Liver (tissue), 9 donors: Measurements from ENCODE around the gene KCNJ1. TPM values are rescaled to one million over a fixed set of nuclear protein-coding genes. Genes with fewer than 3 reads are reported as not detected.

ENCODE experiments used
- DNase-seq: peaks from one replicate; pipeline ENCODE4 v3.0.0-alpha.2; 2017; ENCODE audit warnings: low spot score
- H3K27ac ChIP-seq, 2 donors: one replicate each; pipeline ENCODE4 v1.7.0; 2013; ENCODE audit warnings: inconsistent platforms in 2 of 2, low read length in 2 of 2, control low read depth in 1 of 2, low read depth in 1 of 2, mild to moderate bottlenecking in 1 of 2
- H3K27me3 ChIP-seq, 4 donors: one replicate each; pipeline versions ENCODE4 v1.6.1 to v1.7.0; 2013; ENCODE audit warnings: low read length in 3 of 4, inconsistent platforms in 1 of 4, mild to moderate bottlenecking in 1 of 4, moderate library complexity in 1 of 4; ENCODE audit not compliant: control insufficient read depth in 4 of 4, insufficient read depth in 4 of 4
- H3K36me3 ChIP-seq, 4 donors: one replicate each; pipeline versions ENCODE4 v1.6.1 to v1.7.0; 2013; ENCODE audit warnings: low read length in 3 of 4, mild to moderate bottlenecking in 3 of 4, low read depth in 1 of 4, moderate library complexity in 1 of 4; ENCODE audit not compliant: control insufficient read depth in 4 of 4, insufficient read depth in 3 of 4
- H3K4me1 ChIP-seq, 4 donors: one replicate each; pipeline versions ENCODE4 v1.6.1 to v1.7.0; 2013; ENCODE audit warnings: low read length in 3 of 4, mild to moderate bottlenecking in 3 of 4, moderate library complexity in 1 of 4; ENCODE audit not compliant: control insufficient read depth in 4 of 4, insufficient read depth in 4 of 4
- H3K4me3 ChIP-seq, 3 donors: one replicate each; pipeline versions ENCODE4 v1.6.1 to v1.7.0; 2013; ENCODE audit warnings: low read length in 3 of 3, control low read depth in 1 of 3, low read depth in 1 of 3, mild to moderate bottlenecking in 1 of 3
- H3K9ac ChIP-seq, 2 donors: one replicate each; pipeline ENCODE4 v1.7.0; 2013; ENCODE audit warnings: low read length in 2 of 2, mild to moderate bottlenecking in 2 of 2, moderate library complexity in 2 of 2, control low read depth in 1 of 2, low read depth in 1 of 2
- H3K9me3 ChIP-seq, 4 donors: one replicate each; pipeline versions ENCODE4 v1.6.1 to v1.7.0; 2013; ENCODE audit warnings: low read length in 3 of 4; ENCODE audit not compliant: control insufficient read depth in 4 of 4
- EGR1 ChIP-seq, 2 donors: IDR thresholded peaks; 2 replicates each; pipeline ENCODE4 v1.6.1; 2016 to 2018; ENCODE audit warnings: antibody characterized with exemption in 2 of 2, low read depth in 2 of 2
- FOXA1 ChIP-seq: IDR thresholded peaks from 2 replicates; pipeline ENCODE4 v1.6.1; 2016; ENCODE audit warnings: antibody characterized with exemption
- FOXA2 ChIP-seq: IDR thresholded peaks from 2 replicates; pipeline ENCODE4 v1.6.1; 2016; ENCODE audit warnings: antibody characterized with exemption
- GABPA ChIP-seq, 2 donors: IDR thresholded peaks in 1 of 2; conservative IDR thresholded peaks in 1 of 2; 2 replicates each; pipeline ENCODE4 v1.6.1; 2016; ENCODE audit warnings: antibody characterized with exemption in 2 of 2, mild to moderate bottlenecking in 1 of 2, moderate library complexity in 1 of 2
- HNF4A ChIP-seq, 2 donors: conservative IDR thresholded peaks; 2 replicates each; pipeline ENCODE4 v1.6.1; 2016; ENCODE audit warnings: antibody characterized with exemption in 2 of 2, mild to moderate bottlenecking in 2 of 2
- HNF4G ChIP-seq: IDR thresholded peaks from 2 replicates; pipeline ENCODE4 v1.6.1; 2016; ENCODE audit warnings: antibody characterized with exemption
- RAD21 ChIP-seq, 2 donors: IDR thresholded peaks; 2 replicates each; pipeline ENCODE4 v1.6.1; 2016; ENCODE audit warnings: antibody characterized with exemption in 2 of 2, mild to moderate bottlenecking in 2 of 2
- RXRA ChIP-seq, 2 donors: IDR thresholded peaks; 2 replicates each; pipeline ENCODE4 v1.6.1; 2017 to 2018; ENCODE audit warnings: antibody characterized with exemption in 2 of 2, mild to moderate bottlenecking in 1 of 2
- SP1 ChIP-seq: IDR thresholded peaks from 2 replicates; pipeline ENCODE4 v1.6.1; 2018; ENCODE audit warnings: antibody characterized with exemption, mild to moderate bottlenecking
- TAF1 ChIP-seq: conservative IDR thresholded peaks from 2 replicates; pipeline ENCODE4 v1.6.1; 2016; ENCODE audit warnings: antibody characterized with exemption, mild to moderate bottlenecking
- YY1 ChIP-seq: IDR thresholded peaks from 2 replicates; pipeline ENCODE4 v1.6.1; 2016; ENCODE audit warnings: antibody characterized with exemption, mild to moderate bottlenecking
- WGBS: extraction: QIAGEN DNeasy Blood & Tissue Kit; methylation state at CpG from one replicate; pipeline ENCODE4 v1.1.7; 2013; 5-methylcytosine and 5-hydroxymethylcytosine counted together
- polyA plus RNA-seq, 2 donors: library from polyadenylated mRNA; stranded (reverse) in 1 of 2; unstranded in 1 of 2; fragments of 200-250 nt in 1 of 2; fragments of >200 nt in 1 of 2; fragmentation: Nextera tagmentation in 1 of 2; extraction: Ambion mirVana in 1 of 2; gene quantifications; one replicate each; pipeline versions ENCODE4 v1.2.1 to v1.2.3, GENCODE V29; 2013 to 2015
- total RNA-seq, 2 donors: library from RNA; depleted of rRNA; stranded (reverse); fragments of >200 nt; gene quantifications; one replicate each; pipeline ENCODE4 v1.2.3, GENCODE V29; 2014
- TF ChIP-seq, protein P1 (sequence below): IDR thresholded peaks from 2 replicates; pipeline ENCODE4 v1.6.1; 2016; ENCODE audit warnings: antibody characterized with exemption
- TF ChIP-seq, protein P2 (sequence below): IDR thresholded peaks from 2 replicates; pipeline ENCODE4 v1.6.1; 2016; ENCODE audit warnings: antibody characterized with exemption, mild to moderate bottlenecking
- TF ChIP-seq, protein P3 (sequence below): fragments of 150-350 bp; IDR thresholded peaks from 2 replicates; pipeline ENCODE4 v1.5.1; 2017; ENCODE audit warnings: improper control_type of control experiment, low read depth, low read length; ENCODE audit not compliant: missing input control
- TF ChIP-seq, protein P4 (sequence below): IDR thresholded peaks from 2 replicates; pipeline ENCODE4 v1.6.1; 2016; ENCODE audit warnings: antibody characterized with exemption
- donor health status: healthy.
- donor health status: healthy.
- donor health status: healthy.
- donor health status: healthy.
- donor health status: healthy.

Gene KCNJ1
- total and polyA plus RNA-seq, 4 donors, result 0.14 to 0.23 TPM; not detected in 2

DNA sequence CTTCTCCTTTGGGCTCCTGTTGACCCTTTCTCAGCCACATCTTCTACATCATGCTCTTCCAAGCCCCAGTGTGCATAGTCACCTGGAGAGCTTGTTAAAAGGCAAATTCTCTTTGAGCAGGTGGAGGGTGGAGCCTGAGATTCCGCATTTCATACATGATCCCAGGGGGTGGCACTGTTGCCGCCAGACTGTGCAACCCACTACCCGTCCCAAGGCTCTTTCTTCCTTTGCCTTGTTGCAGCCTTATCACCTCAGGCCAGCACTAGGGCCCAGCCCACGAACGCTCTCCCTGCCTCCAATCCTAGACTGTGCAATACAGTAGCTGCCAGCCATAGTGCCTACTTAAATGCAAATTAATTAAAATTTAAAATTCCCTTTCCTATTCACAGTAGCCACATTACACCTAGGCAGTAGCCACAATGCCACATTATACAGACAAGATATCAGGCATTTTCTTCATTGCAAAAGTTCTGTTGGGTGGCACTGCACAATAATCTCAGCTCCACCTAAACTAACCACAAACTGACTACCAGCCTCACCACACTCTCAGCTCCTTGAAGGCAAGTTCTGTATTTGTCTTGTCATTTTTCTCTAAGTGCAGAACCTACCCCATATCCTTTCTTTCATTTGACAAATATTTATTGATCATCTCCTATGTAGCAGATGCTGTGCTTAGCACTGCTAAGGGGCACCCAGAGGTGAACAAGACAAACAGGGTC lies 19.5 kb upstream of the KCNJ1 start:
- WGBS, result 56% methylated on average over 5 of the region's 5 CpGs
- no peaks in the 10 kb centered on the region for H3K27me3 ChIP-seq
- DNase-seq, result no peak

More for the DNA sequence above, 19.5 kb upstream of the KCNJ1 start:
- Histone ChIP-seq H3K4me3 (no peak overlapping the region), H3K4me1 (peaks cover 5 to 13% (median 8%) of the 10 kb centered on the region in 4 donors), H3K27ac (no peak overlapping the region), H3K9ac (no peak overlapping the region), H3K36me3 (no peaks in the 10 kb centered on the region), H3K9me3 (no peaks in the 10 kb centered on the region)
- TF ChIP-seq FOXA1 (no peak), EGR1 (IDR thresholded peaks at IDR 0.05; ENCODE audit: low read depth in 2 of 2) (no peak), HNF4G (no peak), RXRA (IDR thresholded peaks at IDR 0.05) (no peak), RAD21 (IDR thresholded peaks at IDR 0.05) (peak; percentile 50 to 56), GABPA (IDR thresholded peaks at IDR 0.05 in 1 of 2, conservative IDR thresholded peaks at IDR 0.05 in 1 of 2) (no peak), FOXA2 (no peak), YY1 (no peak), TAF1 (no peak), HNF4A (conservative IDR thresholded peaks at IDR 0.05) (no peak), SP1 (no peak)
- TF ChIP-seq, protein P1, sequence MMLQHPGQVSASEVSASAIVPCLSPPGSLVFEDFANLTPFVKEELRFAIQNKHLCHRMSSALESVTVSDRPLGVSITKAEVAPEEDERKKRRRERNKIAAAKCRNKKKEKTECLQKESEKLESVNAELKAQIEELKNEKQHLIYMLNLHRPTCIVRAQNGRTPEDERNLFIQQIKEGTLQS, result no peak
- TF ChIP-seq, protein P2, sequence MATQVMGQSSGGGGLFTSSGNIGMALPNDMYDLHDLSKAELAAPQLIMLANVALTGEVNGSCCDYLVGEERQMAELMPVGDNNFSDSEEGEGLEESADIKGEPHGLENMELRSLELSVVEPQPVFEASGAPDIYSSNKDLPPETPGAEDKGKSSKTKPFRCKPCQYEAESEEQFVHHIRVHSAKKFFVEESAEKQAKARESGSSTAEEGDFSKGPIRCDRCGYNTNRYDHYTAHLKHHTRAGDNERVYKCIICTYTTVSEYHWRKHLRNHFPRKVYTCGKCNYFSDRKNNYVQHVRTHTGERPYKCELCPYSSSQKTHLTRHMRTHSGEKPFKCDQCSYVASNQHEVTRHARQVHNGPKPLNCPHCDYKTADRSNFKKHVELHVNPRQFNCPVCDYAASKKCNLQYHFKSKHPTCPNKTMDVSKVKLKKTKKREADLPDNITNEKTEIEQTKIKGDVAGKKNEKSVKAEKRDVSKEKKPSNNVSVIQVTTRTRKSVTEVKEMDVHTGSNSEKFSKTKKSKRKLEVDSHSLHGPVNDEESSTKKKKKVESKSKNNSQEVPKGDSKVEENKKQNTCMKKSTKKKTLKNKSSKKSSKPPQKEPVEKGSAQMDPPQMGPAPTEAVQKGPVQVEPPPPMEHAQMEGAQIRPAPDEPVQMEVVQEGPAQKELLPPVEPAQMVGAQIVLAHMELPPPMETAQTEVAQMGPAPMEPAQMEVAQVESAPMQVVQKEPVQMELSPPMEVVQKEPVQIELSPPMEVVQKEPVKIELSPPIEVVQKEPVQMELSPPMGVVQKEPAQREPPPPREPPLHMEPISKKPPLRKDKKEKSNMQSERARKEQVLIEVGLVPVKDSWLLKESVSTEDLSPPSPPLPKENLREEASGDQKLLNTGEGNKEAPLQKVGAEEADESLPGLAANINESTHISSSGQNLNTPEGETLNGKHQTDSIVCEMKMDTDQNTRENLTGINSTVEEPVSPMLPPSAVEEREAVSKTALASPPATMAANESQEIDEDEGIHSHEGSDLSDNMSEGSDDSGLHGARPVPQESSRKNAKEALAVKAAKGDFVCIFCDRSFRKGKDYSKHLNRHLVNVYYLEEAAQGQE, result no peak
- TF ChIP-seq, protein P3, sequence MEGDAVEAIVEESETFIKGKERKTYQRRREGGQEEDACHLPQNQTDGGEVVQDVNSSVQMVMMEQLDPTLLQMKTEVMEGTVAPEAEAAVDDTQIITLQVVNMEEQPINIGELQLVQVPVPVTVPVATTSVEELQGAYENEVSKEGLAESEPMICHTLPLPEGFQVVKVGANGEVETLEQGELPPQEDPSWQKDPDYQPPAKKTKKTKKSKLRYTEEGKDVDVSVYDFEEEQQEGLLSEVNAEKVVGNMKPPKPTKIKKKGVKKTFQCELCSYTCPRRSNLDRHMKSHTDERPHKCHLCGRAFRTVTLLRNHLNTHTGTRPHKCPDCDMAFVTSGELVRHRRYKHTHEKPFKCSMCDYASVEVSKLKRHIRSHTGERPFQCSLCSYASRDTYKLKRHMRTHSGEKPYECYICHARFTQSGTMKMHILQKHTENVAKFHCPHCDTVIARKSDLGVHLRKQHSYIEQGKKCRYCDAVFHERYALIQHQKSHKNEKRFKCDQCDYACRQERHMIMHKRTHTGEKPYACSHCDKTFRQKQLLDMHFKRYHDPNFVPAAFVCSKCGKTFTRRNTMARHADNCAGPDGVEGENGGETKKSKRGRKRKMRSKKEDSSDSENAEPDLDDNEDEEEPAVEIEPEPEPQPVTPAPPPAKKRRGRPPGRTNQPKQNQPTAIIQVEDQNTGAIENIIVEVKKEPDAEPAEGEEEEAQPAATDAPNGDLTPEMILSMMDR, result peak; percentile 11
- TF ChIP-seq, protein P4, sequence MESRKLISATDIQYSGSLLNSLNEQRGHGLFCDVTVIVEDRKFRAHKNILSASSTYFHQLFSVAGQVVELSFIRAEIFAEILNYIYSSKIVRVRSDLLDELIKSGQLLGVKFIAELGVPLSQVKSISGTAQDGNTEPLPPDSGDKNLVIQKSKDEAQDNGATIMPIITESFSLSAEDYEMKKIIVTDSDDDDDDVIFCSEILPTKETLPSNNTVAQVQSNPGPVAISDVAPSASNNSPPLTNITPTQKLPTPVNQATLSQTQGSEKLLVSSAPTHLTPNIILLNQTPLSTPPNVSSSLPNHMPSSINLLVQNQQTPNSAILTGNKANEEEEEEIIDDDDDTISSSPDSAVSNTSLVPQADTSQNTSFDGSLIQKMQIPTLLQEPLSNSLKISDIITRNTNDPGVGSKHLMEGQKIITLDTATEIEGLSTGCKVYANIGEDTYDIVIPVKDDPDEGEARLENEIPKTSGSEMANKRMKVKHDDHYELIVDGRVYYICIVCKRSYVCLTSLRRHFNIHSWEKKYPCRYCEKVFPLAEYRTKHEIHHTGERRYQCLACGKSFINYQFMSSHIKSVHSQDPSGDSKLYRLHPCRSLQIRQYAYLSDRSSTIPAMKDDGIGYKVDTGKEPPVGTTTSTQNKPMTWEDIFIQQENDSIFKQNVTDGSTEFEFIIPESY, result no peak
